ENCODE data around the gene MTHFD2L.
"Not testable (repeated sequence)": the region's sequence is repeated elsewhere in the genome, so short reads cannot be mapped to it uniquely, and the experiment has no call there.

MTHFD2L gene

DNA sequence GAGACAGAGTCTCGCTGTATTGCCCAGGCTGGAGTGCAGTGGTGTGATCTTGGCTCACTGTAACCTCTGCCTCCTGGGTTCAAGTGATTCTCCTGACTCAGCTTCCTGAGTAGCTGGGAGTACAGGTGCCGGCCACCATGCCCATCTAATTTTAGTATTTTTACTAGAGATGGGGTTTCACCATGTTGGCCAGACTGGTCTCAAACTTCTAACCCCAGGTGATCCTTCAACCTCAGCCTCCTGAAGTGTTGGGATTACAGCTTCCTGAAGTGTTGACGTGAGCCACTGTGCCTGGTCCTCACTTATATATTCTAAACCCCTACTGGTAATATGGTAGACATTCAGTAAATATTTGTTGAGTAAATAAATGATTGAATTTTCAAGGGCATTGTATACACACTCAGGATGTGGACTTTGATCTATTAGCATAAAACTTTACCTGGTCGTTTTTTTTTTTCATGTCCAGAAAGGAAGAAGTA lies 33.0 kb downstream of the MTHFD2L start:
- no peak for DNase-seq

DNA sequence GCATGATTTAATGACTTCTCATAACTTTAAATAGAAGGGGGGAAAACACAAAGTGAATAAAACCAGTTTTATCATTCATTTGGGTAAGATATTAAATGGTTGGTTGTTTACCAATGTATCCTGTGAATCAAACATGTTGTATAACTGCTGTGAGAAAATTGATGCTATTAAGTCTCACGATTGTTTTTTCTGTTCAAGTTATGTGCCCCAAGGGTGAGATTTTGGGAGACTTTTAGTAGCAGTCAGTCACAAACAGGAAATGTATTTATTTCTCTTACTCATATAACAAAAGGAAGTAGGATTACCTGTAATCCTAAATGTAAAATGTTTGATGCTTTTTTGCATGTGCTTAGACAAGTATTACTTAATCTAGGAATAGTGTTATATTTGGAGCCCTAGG lies 39.2 kb downstream of the MTHFD2L start:
- DNase-seq = no peak

GRCh38 chr4:74202062-74202586 lies 44.2 kb downstream of the MTHFD2L start:
- DNase-seq = no peak

DNA sequence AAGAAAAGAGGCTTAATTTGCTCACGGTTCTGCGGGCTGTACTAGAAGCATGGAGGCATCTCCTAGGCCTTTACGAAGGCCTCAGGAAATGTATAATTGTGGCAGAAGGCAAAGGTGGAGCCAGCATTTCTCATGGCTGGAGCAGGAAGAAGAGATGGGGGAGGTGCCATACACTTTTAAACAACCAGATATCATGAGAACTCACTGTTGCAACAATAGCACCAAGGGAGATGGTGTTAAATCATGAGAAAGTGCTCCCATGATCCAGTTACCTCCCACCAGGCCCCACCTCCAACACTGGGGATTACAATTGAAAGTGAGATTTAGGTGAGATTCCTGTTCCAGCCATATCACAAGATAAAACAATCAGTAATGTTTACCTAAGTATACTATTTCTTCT lies 45.5 kb downstream of the MTHFD2L start:
- no peak for DNase-seq

DNA sequence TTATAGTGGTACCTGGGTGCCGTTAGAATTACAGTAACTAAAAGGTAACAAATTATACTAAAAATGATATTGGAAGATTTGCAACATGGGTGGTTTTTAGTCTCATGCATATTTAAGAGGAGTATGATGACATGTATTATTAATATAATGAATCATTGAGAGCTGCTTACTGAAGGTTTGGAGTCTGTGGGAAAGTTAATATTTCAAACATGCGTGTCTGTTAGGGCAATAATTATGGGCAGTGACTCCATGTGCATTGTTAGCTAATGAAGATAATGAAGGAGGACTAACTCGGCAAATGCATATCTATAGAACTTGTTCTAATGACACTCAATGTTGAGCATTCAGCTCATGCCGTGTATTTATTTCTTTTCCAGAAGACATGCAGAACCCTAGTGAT lies 47.1 kb downstream of the MTHFD2L start:
- DNase-seq = no peak

DNA sequence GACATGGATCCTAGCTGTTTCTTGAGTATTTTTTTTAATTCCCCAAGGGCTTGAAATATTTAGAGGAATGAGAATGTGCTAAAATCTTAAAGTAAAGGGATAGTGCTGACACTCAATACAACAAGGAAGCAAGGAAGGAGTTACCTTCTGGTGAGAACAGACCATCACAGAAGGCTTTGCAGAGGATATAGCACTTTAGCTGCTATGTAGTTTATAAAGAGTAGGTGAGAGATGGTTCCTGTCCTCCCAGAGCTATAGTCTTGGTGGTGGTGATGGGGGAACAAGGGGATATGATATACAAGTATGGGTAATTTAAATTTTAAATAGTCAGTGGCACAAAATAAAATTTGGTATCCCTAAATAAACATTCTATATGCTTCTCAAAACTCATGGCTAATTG lies 47.6 kb downstream of the MTHFD2L start:
- DNase-seq = no peak

- no peak for DNase-seq
These were observed 48.3 kb downstream of the MTHFD2L start for GRCh38 chr4:74206088-74206825.

DNA sequence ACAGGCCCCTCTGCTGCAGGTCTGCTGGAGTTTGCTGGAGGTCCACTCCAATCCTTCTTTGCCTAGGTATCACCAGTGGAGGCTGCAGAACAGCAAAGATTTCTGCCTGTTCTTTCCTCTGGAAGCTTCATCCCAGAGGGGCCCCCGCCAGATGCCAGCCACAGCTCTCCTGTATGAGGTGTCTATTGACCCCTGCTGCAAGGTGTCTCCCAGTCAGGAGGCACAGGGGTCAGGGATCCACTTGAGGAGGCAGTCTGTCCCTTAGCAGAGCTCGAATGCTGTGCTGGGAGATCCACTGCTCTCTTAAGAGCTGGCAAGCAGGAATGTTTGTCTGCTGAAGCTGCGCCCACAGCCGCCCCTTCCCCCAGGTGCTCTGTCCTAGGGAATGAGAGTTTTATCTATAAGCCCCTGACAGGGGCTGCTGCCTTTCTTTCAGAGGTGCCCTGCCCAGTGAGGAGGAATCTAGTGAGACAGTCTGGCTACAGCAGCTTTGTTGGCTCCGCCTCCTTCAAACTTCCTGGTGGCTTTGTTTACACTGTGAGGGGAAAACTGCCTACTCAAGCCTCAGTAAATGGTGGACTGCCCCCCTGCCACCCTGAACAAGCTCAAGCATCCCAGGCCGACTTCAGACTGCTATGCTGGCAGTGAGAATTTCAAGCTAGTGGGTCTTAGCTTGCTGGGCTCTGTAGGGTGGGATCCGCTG lies 56.7 kb downstream of the MTHFD2L start:
- DNase-seq = not testable (repeated sequence)

- DNase-seq = not testable (repeated sequence)
These were observed 57.3 kb downstream of the MTHFD2L start for GRCh38 chr4:74215236-74215635.

GRCh38 chr4:74217365-74217764 lies 59.4 kb downstream of the MTHFD2L start:
- DNase-seq = no peak

GRCh38 chr4:74218201-74218600 lies 60.3 kb downstream of the MTHFD2L start:
- DNase-seq = no peak

DNA sequence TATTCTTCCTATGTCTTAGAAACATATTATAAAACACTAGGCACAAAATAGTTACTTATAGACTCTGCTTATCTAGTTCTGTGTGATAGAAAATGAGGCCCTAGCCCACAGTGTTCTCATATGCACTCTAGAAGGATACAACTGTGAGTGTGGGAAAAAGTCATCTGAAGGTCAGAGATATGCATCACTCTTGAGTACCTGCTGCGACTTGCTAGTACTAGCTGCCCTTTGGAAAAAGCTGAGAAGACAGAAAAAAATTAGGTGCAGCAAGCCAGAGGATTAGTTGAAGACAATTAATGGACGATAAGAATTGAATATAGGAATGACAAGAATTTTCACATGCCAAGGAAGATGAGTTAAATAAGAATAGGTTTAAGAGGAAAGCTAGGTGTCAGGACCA lies 61.3 kb downstream of the MTHFD2L start:
- no peak for DNase-seq

DNA sequence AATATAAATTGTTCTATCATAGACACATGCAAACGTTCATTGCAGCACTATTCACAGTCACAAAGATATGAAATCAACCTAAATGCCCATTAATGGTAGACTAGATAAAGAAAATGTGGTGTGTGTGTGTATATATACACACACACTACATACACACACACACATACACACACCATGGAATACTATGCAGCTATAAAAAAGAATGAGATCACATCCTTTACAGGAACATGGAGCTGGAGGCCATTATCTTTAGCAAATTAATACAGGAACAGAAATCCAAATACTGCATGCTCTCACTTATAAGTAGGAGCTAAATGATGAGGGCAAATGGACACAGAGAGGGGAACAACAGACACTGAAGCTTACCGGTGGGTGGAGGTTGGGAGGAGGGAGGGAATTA lies 65.2 kb downstream of the MTHFD2L start:
- DNase-seq = no peak

DNA sequence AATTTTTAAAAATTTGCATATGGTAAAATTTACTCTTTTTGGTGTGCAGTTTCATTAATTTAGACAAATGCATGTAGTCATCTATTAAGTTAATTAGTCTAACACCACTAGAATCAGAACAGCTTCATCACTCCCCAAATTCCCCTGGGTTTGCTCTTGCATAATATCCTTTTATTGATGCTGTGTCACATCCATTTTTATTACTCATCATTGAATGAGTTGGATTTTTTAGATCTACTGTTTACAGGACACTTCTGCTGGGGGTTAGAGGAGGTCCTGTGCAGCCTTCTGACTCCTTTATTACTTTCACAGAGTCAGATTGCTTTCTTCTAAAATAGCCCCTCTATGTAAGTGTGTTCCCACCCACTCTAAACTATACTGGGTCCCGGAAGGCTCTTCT lies 65.9 kb downstream of the MTHFD2L start:
- DNase-seq = no peak

GRCh38 chr4:74228691-74229640 lies 71.0 kb downstream of the MTHFD2L start:
- DNase-seq = peak; percentile 6

DNA sequence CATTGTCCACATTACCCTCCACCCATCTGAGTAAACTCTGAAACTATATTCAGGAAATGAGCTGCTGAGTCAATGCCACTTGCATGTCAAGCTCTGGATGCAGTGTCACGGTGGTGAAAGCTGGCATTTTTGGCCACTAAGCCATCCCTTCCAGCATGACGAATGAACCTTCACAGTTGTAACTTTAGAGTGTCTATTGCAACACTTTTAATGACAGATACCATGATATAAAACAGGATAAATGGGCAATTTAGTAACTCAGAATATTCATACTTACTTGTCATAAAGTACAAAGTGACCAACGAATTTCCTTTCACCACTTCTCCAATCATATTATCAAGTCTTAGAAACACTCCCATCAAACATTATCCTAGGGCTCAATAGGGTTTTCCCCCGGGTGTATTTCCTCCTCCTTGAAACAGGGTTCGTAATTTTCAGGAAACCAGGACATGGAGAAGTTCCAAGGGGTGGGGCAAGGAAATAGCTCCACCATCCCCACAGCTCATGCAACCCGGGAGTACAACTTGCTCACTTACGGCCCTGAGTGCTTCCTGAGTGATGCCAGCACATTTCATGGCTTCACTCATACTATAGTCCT lies 73.1 kb downstream of the MTHFD2L start:
- DNase-seq = no peak

DNA sequence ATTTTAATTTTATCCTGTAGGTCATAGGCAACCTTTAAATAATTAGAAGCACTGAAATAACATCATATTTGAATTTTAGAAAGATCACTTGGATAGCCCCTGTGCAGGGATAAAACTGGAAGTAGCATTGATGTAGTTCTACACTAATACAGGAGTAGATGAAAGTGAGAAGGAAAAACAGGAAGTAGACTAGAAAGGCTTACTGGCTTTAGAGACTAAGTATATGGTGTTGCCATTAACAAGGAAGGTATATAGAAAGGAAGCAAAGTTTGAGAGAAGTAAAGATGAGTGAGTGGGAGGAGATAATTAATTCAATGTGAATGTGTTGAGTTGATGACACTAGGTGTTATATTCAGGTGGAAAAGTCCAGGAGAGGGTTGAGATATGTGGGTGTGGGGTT lies 77.2 kb downstream of the MTHFD2L start:
- DNase-seq = no peak

GRCh38 chr4:74237425-74237966 lies 79.6 kb downstream of the MTHFD2L start:
- DNase-seq = no peak

- DNase-seq = no peak
These were observed 86.1 kb downstream of the MTHFD2L start for GRCh38 chr4:74244049-74244448.

GRCh38 chr4:74252933-74253332 lies 95.0 kb downstream of the MTHFD2L start:
- DNase-seq = no peak

DNA sequence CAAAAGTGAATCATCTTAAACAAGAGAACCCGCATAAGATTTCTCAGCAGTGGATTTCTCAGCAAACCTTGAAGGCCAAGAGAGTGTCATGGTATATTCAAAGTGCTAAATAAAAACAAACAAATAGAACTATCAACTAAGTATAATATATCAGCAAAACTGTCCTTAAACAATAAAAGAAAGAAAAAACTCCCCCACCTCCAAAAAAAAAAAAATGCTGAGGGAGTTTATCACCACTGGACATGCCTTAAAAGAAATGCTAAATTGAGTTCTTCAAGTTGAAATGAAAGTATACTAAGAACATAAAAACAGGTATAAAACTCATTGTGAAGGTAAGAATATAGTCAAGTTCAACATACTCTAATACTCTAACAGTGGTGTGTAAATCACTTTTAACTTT lies 96.5 kb downstream of the MTHFD2L start:
- DNase-seq = no peak

GRCh38 chr4:74255096-74255495 lies 97.2 kb downstream of the MTHFD2L start:
- DNase-seq = no peak
